Measurements from ENCODE around the gene DIAPH2. TPM values are rescaled to one million over a fixed set of nuclear protein-coding genes. Genes with fewer than 3 reads are reported as not detected.

DIAPH2 gene
- total and polyA plus RNA-seq, 2 experiments from 2014 or later: 16.2 to 56.6 TPM

DNA sequence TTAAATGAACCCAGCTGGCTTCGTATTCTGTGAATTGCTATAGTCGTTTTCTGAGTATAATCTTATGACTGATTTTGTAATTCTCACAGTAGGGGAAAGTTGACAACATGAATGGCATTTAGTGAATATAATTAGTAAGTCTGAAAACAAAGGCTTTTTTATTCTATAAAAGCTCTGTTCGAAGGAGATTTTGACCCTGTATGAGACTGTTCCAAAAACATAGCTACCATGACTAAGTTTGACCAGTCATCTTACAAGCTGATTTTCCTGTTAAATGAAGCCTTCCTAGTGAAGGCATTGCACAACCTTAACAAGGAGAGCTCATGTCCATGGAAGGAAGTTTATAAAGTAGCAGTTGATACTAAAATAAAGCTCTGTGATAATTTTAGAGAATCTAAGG is 441.4 kb downstream of the DIAPH2 start:
- H3K36me3 Mint-ChIP-seq (ENCODE audit: low read depth): no peaks in the 10 kb centered on the region
- no peak overlapping the region for H3K27ac ChIP-seq (ENCODE audit: low read depth)

More for the DNA sequence above, 441.4 kb downstream of the DIAPH2 start:
- no peaks in the 10 kb centered on the region for H4K20me1 ChIP-seq (replicated peaks; ENCODE audit: insufficient read depth)
- H3K79me2 ChIP-seq (replicated peaks; ENCODE audit: insufficient read depth): no peaks in the 10 kb centered on the region
- Mint-ChIP-seq H3K4me3 (no peak overlapping the region), H3K27me3 (ENCODE audit: insufficient read depth, low read depth, poor library complexity) (no peaks in the 10 kb centered on the region), H3K9me3 (no peaks in the 10 kb centered on the region), H3K4me1 (no peaks in the 10 kb centered on the region; the same call in 2 of the 3 replicates), H3K27ac (no peak overlapping the region)
- TF ChIP-seq STAT1 (IDR thresholded peaks at IDR 0.05; ENCODE audit: unreplicated experiment): no peak
- TF ChIP-seq EZH2phosphoT487 (IDR thresholded peaks at IDR 0.05; ENCODE audit: unreplicated experiment): no peak
- no peak for TF ChIP-seq ZNF331 (CRISPR knock-in tag; IDR thresholded peaks at IDR 0.05; ENCODE audit: low read depth)
- TF ChIP-seq POLR2AphosphoS5 (IDR thresholded peaks at IDR 0.05; ENCODE audit: low read depth): no peak
- no peak for TF ChIP-seq ZNF114 (CRISPR knock-in tag; IDR thresholded peaks at IDR 0.05)
- no peak for TF ChIP-seq CREB1 (CRISPR knock-in tag; IDR thresholded peaks at IDR 0.05; ENCODE audit: low read depth)
- no peak for TF ChIP-seq NANOG (IDR thresholded peaks at IDR 0.05; ENCODE audit: borderline replicate concordance)
- no peak for TF ChIP-seq ETS1 (IDR thresholded peaks at IDR 0.05)
- TF ChIP-seq, protein P1, sequence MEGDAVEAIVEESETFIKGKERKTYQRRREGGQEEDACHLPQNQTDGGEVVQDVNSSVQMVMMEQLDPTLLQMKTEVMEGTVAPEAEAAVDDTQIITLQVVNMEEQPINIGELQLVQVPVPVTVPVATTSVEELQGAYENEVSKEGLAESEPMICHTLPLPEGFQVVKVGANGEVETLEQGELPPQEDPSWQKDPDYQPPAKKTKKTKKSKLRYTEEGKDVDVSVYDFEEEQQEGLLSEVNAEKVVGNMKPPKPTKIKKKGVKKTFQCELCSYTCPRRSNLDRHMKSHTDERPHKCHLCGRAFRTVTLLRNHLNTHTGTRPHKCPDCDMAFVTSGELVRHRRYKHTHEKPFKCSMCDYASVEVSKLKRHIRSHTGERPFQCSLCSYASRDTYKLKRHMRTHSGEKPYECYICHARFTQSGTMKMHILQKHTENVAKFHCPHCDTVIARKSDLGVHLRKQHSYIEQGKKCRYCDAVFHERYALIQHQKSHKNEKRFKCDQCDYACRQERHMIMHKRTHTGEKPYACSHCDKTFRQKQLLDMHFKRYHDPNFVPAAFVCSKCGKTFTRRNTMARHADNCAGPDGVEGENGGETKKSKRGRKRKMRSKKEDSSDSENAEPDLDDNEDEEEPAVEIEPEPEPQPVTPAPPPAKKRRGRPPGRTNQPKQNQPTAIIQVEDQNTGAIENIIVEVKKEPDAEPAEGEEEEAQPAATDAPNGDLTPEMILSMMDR (conservative IDR thresholded peaks at IDR 0.05; ENCODE audit: low read depth in 2 of 2): no peak
- TF ChIP-seq JUNB (IDR thresholded peaks at IDR 0.05; ENCODE audit: unreplicated experiment): no peak
- TF ChIP-seq, protein P2, sequence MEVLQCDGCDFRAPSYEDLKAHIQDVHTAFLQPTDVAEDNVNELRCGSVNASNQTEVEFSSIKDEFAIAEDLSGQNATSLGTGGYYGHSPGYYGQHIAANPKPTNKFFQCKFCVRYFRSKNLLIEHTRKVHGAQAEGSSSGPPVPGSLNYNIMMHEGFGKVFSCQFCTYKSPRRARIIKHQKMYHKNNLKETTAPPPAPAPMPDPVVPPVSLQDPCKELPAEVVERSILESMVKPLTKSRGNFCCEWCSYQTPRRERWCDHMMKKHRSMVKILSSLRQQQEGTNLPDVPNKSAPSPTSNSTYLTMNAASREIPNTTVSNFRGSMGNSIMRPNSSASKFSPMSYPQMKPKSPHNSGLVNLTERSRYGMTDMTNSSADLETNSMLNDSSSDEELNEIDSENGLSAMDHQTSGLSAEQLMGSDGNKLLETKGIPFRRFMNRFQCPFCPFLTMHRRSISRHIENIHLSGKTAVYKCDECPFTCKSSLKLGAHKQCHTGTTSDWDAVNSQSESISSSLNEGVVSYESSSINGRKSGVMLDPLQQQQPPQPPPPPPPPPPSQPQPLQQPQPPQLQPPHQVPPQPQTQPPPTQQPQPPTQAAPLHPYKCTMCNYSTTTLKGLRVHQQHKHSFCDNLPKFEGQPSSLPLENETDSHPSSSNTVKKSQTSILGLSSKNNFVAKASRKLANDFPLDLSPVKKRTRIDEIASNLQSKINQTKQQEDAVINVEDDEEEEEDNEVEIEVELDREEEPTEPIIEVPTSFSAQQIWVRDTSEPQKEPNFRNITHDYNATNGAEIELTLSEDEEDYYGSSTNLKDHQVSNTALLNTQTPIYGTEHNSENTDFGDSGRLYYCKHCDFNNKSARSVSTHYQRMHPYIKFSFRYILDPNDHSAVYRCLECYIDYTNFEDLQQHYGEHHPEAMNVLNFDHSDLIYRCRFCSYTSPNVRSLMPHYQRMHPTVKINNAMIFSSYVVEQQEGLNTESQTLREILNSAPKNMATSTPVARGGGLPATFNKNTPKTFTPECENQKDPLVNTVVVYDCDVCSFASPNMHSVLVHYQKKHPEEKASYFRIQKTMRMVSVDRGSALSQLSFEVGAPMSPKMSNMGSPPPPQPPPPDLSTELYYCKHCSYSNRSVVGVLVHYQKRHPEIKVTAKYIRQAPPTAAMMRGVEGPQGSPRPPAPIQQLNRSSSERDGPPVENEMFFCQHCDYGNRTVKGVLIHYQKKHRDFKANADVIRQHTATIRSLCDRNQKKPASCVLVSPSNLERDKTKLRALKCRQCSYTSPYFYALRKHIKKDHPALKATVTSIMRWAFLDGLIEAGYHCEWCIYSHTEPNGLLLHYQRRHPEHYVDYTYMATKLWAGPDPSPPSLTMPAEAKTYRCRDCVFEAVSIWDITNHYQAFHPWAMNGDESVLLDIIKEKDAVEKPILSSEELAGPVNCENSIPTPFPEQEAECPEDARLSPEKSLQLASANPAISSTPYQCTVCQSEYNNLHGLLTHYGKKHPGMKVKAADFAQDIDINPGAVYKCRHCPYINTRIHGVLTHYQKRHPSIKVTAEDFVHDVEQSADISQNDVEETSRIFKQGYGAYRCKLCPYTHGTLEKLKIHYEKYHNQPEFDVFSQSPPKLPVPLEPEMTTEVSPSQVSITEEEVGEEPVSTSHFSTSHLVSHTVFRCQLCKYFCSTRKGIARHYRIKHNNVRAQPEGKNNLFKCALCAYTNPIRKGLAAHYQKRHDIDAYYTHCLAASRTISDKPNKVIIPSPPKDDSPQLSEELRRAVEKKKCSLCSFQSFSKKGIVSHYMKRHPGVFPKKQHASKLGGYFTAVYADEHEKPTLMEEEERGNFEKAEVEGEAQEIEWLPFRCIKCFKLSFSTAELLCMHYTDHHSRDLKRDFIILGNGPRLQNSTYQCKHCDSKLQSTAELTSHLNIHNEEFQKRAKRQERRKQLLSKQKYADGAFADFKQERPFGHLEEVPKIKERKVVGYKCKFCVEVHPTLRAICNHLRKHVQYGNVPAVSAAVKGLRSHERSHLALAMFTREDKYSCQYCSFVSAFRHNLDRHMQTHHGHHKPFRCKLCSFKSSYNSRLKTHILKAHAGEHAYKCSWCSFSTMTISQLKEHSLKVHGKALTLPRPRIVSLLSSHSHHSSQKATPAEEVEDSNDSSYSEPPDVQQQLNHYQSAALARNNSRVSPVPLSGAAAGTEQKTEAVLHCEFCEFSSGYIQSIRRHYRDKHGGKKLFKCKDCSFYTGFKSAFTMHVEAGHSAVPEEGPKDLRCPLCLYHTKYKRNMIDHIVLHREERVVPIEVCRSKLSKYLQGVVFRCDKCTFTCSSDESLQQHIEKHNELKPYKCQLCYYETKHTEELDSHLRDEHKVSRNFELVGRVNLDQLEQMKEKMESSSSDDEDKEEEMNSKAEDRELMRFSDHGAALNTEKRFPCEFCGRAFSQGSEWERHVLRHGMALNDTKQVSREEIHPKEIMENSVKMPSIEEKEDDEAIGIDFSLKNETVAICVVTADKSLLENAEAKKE (CRISPR knock-in tag; IDR thresholded peaks at IDR 0.05): no peak
- no peak for TF ChIP-seq EZH2 (IDR thresholded peaks at IDR 0.05; ENCODE audit: low read depth, unreplicated experiment)
- TF ChIP-seq, protein P3, sequence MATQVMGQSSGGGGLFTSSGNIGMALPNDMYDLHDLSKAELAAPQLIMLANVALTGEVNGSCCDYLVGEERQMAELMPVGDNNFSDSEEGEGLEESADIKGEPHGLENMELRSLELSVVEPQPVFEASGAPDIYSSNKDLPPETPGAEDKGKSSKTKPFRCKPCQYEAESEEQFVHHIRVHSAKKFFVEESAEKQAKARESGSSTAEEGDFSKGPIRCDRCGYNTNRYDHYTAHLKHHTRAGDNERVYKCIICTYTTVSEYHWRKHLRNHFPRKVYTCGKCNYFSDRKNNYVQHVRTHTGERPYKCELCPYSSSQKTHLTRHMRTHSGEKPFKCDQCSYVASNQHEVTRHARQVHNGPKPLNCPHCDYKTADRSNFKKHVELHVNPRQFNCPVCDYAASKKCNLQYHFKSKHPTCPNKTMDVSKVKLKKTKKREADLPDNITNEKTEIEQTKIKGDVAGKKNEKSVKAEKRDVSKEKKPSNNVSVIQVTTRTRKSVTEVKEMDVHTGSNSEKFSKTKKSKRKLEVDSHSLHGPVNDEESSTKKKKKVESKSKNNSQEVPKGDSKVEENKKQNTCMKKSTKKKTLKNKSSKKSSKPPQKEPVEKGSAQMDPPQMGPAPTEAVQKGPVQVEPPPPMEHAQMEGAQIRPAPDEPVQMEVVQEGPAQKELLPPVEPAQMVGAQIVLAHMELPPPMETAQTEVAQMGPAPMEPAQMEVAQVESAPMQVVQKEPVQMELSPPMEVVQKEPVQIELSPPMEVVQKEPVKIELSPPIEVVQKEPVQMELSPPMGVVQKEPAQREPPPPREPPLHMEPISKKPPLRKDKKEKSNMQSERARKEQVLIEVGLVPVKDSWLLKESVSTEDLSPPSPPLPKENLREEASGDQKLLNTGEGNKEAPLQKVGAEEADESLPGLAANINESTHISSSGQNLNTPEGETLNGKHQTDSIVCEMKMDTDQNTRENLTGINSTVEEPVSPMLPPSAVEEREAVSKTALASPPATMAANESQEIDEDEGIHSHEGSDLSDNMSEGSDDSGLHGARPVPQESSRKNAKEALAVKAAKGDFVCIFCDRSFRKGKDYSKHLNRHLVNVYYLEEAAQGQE (IDR thresholded peaks at IDR 0.05; ENCODE audit: unreplicated experiment): no peak
- no peak overlapping the region for H3K4me3 ChIP-seq
- ATAC-seq: no peak
- H2AFZ ChIP-seq: no peak overlapping the region
- no peaks in the 10 kb centered on the region for H3F3A ChIP-seq (replicated peaks; ENCODE audit: low read depth)
- H3K36me3 ChIP-seq (ENCODE audit: insufficient read depth): no peaks in the 10 kb centered on the region
- no peaks in the 10 kb centered on the region; the same call in 1 of the 2 replicates for H3K4me1 ChIP-seq (ENCODE audit: insufficient read depth)
- H3K4me2 ChIP-seq: no peak overlapping the region
- no peak for DNase-seq (ENCODE audit: low spot score)
- H3K9me2 ChIP-seq (ENCODE audit: insufficient read depth): no peaks in the 10 kb centered on the region; the same call in 1 of the 2 replicates
- no peaks in the 10 kb centered on the region for H3K27me3 ChIP-seq (ENCODE audit: insufficient read depth)

Data from GM23338 (cell line).